B cell (primary cell): ENCODE measurements around the gene ATCAY. TPM values are rescaled to one million over a fixed set of nuclear protein-coding genes. Genes with fewer than 3 reads are reported as not detected.

Experiments used
- ATAC-seq: fragments of 200-7000 bp; cut with Tn5 transposase; one replicate; pipeline ENCODE4 v1.10.0; 2021; ENCODE audit warnings: low read depth, mild to moderate bottlenecking, moderate number of reproducible peaks, moderate library complexity
- CTCF ChIA-PET: fragments of 350-600 bp; sonication (Branson Sonifier 250); formaldehyde crosslinking; loops from one replicate; lab custom pipeline; 2021; ENCODE audit warnings: antibody characterized with exemption, inconsistent platforms; lab: Charles Lee
- POLR2A ChIA-PET: fragments of 350-600 bp; sonication (Branson Sonifier 250); formaldehyde crosslinking; loops from one replicate; lab custom pipeline; 2021; ENCODE audit warnings: antibody characterized with exemption; lab: Charles Lee
- DNase-seq: peaks from one replicate; pipeline ENCODE4 v3.0.0; 2013
- H2AFZ ChIP-seq: 2 replicates; pipeline ENCODE4 v1.6.1; 2012; ENCODE audit warnings: mild to moderate bottlenecking, low read depth, low read length; ENCODE audit not compliant: insufficient read depth, poor library complexity, severe bottlenecking
- H3K27ac ChIP-seq, 2 donors: 1 replicate in 1 of 2; 2 replicates in 1 of 2; pipeline ENCODE4 v1.5.1; 2012 to 2013; ENCODE audit warnings: low read length in 2 of 2, mild to moderate bottlenecking in 2 of 2, moderate library complexity in 1 of 2
- H3K27me3 ChIP-seq, 4 experiments: fragments of 200-600 bp in 1 of 4; sonication (generic) in 1 of 4; replicated peaks in 1 of 4; 1 replicate in 2 of 4; 2 replicates in 2 of 4; pipeline versions ENCODE4 v1.6.1 to v1.7.0; 2013 to 2016; ENCODE audit warnings: low read length in 3 of 4, mild to moderate bottlenecking in 2 of 4, mixed read lengths in 1 of 4, moderate library complexity in 1 of 4; ENCODE audit not compliant: insufficient read depth in 4 of 4, control insufficient read depth in 3 of 4; ENCODE audit errors: control extremely low read depth in 1 of 4
- H3K36me3 ChIP-seq, 2 experiments: replicated peaks in 1 of 2; 1 replicate in 1 of 2; 2 replicates in 1 of 2; pipeline versions ENCODE4 v1.6.1 to v1.7.1; 2013; ENCODE audit warnings: low read length in 1 of 2; ENCODE audit not compliant: insufficient read depth in 2 of 2, control insufficient read depth in 1 of 2; ENCODE audit errors: control extremely low read depth in 1 of 2, extremely low read depth in 1 of 2
- H3K4me1 ChIP-seq, 2 donors: fragments of 200-600 bp in 1 of 2; sonication (generic) in 1 of 2; 1 replicate in 1 of 2; 2 replicates in 1 of 2; pipeline versions ENCODE4 v1.5.1 to v1.6.1; 2013 to 2017; ENCODE audit warnings: low read length in 2 of 2; ENCODE audit not compliant: control insufficient read depth in 2 of 2, insufficient read depth in 2 of 2
- H3K4me2 ChIP-seq: replicated peaks from 2 replicates; pipeline ENCODE3; 2012; ENCODE audit warnings: mild to moderate bottlenecking, low read depth, low read length; ENCODE audit not compliant: poor library complexity, severe bottlenecking
- H3K4me3 ChIP-seq, 5 experiments: fragments of 200-600 bp in 1 of 5; sonication (generic) in 1 of 5; 1 replicate in 3 of 5; 2 replicates in 2 of 5; pipeline versions ENCODE4 v1.5.1 to v1.7.0; 2011 to 2016; ENCODE audit warnings: low read length in 4 of 5, mild to moderate bottlenecking in 4 of 5, low read depth in 2 of 5, control low read depth in 1 of 5, moderate library complexity in 1 of 5; ENCODE audit not compliant: insufficient read depth in 1 of 5; ENCODE audit errors: control extremely low read depth in 1 of 5, extremely low read depth in 1 of 5
- H3K79me2 ChIP-seq: fragments of 200-600 bp; sonication (generic); one replicate; pipeline ENCODE4 v1.6.0; 2016; ENCODE audit warnings: low read length; ENCODE audit not compliant: control insufficient read depth, insufficient read depth
- H3K9ac ChIP-seq: fragments of 200-600 bp; sonication (generic); 2 replicates; pipeline ENCODE4 v1.6.1; 2017; ENCODE audit warnings: mild to moderate bottlenecking, low read length, moderate library complexity
- H3K9me3 ChIP-seq, 3 donors: one replicate each; pipeline versions ENCODE4 v1.6.1 to v1.7.1; 2013; ENCODE audit warnings: low read length in 2 of 3; ENCODE audit not compliant: control insufficient read depth in 2 of 3, insufficient read depth in 1 of 3; ENCODE audit errors: control extremely low read depth in 1 of 3
- H4K20me1 ChIP-seq: 2 replicates; pipeline ENCODE4 v1.6.0; 2012; ENCODE audit warnings: mild to moderate bottlenecking, low read length; ENCODE audit not compliant: insufficient read depth, control insufficient read depth, poor library complexity, severe bottlenecking
- H3K27ac Mint-ChIP-seq: one replicate; pipeline ENCODE4 v1.8.0; 2021; ENCODE audit warnings: mixed read lengths
- H3K27me3 Mint-ChIP-seq: one replicate; pipeline ENCODE4 v1.8.0; 2021; ENCODE audit warnings: mixed read lengths
- H3K4me1 Mint-ChIP-seq: one replicate; pipeline ENCODE4 v1.8.0; 2021; ENCODE audit warnings: mixed read lengths
- H3K4me3 Mint-ChIP-seq: one replicate; pipeline ENCODE4 v1.8.0; 2021; ENCODE audit warnings: mixed read lengths
- H3K9me3 Mint-ChIP-seq: one replicate; pipeline ENCODE4 v1.8.0; 2022; ENCODE audit warnings: mixed read lengths; ENCODE audit not compliant: insufficient read depth
- CTCF ChIP-seq: fragments of 200-600 bp; IDR thresholded peaks from one replicate; pipeline ENCODE4 v1.8.0; 2022; ENCODE audit warnings: antibody characterized with exemption, mild to moderate bottlenecking
- EZH2 ChIP-seq: IDR thresholded peaks from 2 replicates; pipeline ENCODE4 v1.6.1; 2012; ENCODE audit warnings: borderline replicate concordance, low read depth, mild to moderate bottlenecking, moderate library complexity, low read length; ENCODE audit not compliant: insufficient read depth, poor library complexity, severe bottlenecking
- WGBS: methylation state at CpG from one replicate; pipeline ENCODE4 v1.1.5; 2013; ENCODE audit warnings: missing lambda C conversion rate; ENCODE audit not compliant: insufficient coverage; 5-methylcytosine and 5-hydroxymethylcytosine counted together
- intact Hi-C: fragments of 100-400 bp; cut with micrococcal nuclease; formaldehyde crosslinking; loops from one replicate; pipeline ENCODE4 v1.10.0; 2022
- polyA plus RNA-seq: library from polyadenylated mRNA; depleted of rRNA; stranded (reverse); fragments of >200 nt; gene quantifications from 2 replicates; pipeline ENCODE4 v1.2.3, GENCODE V29; 2012
- total RNA-seq, 2 donors: library from RNA; stranded (reverse); fragments of 120-200 nt in 1 of 2; gene quantifications; 1 replicate in 1 of 2; 2 replicates in 1 of 2; pipeline versions ENCODE4 v1.2.3 to v1.2.4, GENCODE V29; 2013 to 2022

ATCAY gene
- total and polyA plus RNA-seq, 2 donors (not counting 1 experiment from before 2014, with no cell fraction given) = not detected

- POLR2A ChIA-PET = no interaction called here
Observed at GRCh38 chr19:3902317-3902973, 22.0 kb downstream of the ATCAY start.

GRCh38 chr19:3904233-3904632, 23.7 kb downstream of the ATCAY start:
- no peak for ATAC-seq

More at GRCh38 chr19:3902317-3902973, 22.0 kb downstream of the ATCAY start:
- Mint-ChIP-seq H3K27ac (no peak overlapping the region), H3K4me3 (no peak overlapping the region), H3K9me3 (no peaks in the 10 kb centered on the region), H3K4me1 (no peaks in the 10 kb centered on the region), H3K27me3 (peaks cover 8% of the 10 kb centered on the region)
- H3K79me2 ChIP-seq = no peaks in the 10 kb centered on the region
- H3K36me3 ChIP-seq = no peaks in the 10 kb centered on the region
- peaks cover 0 to 22% (median 4%) of the 10 kb centered on the region in 3 donors for H3K9me3 ChIP-seq
- no peak overlapping the region for H3K4me2 ChIP-seq
- ATAC-seq (no peak), DNase-seq (no peak)
- WGBS = 77% methylated on average over 11 of the region's 15 CpGs
- H2AFZ ChIP-seq = no peak overlapping the region
- no peak for TF ChIP-seq EZH2
- peaks cover 0 to 4% (median 0%) of the 10 kb centered on the region in 4 experiments for H3K27me3 ChIP-seq
- H3K4me1 ChIP-seq = no peaks in the 10 kb centered on the region
- no peaks in the 10 kb centered on the region for H4K20me1 ChIP-seq
- H3K9ac ChIP-seq = no peak overlapping the region
- intact Hi-C loops = no loop called here
- no peak overlapping the region for H3K4me3 ChIP-seq
- CTCF ChIA-PET = no interaction called here
- no peak overlapping the region for H3K27ac ChIP-seq

More at GRCh38 chr19:3904233-3904632, 23.7 kb downstream of the ATCAY start:
- DNase-seq = no peak
- Mint-ChIP-seq H3K27ac (no peak overlapping the region), H3K9me3 (no peaks in the 10 kb centered on the region), H3K4me1 (no peaks in the 10 kb centered on the region), H3K4me3 (no peak overlapping the region), H3K27me3 (peaks cover 5% of the 10 kb centered on the region)
- CTCF ChIA-PET = interaction anchor here (0.7 kb wide), 1 partner anchor 51 kb away, joined by 3 read pairs; no protein-coding TSS in a partner anchor
- Histone ChIP-seq H2AFZ (no peak overlapping the region), H3K9ac (no peak overlapping the region), H3K79me2 (no peaks in the 10 kb centered on the region), H3K27me3 (peaks cover 0 to 4% (median 0%) of the 10 kb centered on the region in 4 experiments), H4K20me1 (no peaks in the 10 kb centered on the region), H3K4me2 (no peak overlapping the region), H3K9me3 (peaks cover 0 to 20% (median 0%) of the 10 kb centered on the region in 3 donors), H3K4me3 (no peak overlapping the region), H3K4me1 (no peaks in the 10 kb centered on the region), H3K27ac (no peak overlapping the region), H3K36me3 (no peaks in the 10 kb centered on the region)
- WGBS = 96% methylated on average over 5 of the region's 8 CpGs
- POLR2A ChIA-PET = no interaction called here
- intact Hi-C loops = no loop called here
- TF ChIP-seq EZH2 = no peak
- TF ChIP-seq CTCF = no peak
